Esophagus muscularis mucosa (tissue), 4 donors: ENCODE data around the gene TMEM59L. TPM values are rescaled to one million over a fixed set of nuclear protein-coding genes. Genes with fewer than 3 reads are reported as not detected.
A peak's percentile ranks its signal among the peaks of the same experiment; 100 is the strongest.

Source experiments
- DNase-seq: peaks from one replicate; pipeline ENCODE4 v3.0.0-alpha.2; 2017; ENCODE audit errors: extremely low spot score
- H3K27ac ChIP-seq, 4 donors: fragments of 200-600 bp; sonication (generic); replicated peaks in 1 of 4; 1 replicate in 3 of 4; 2 replicates in 1 of 4; pipeline ENCODE4 v1.5.1; 2016 to 2019; ENCODE audit warnings: mild to moderate bottlenecking in 1 of 4
- H3K27me3 ChIP-seq, 4 donors: fragments of 200-600 bp; sonication (generic); one replicate each; pipeline versions ENCODE4 v1.5.1 to v1.6.0; 2016 to 2019
- H3K36me3 ChIP-seq, 4 donors: fragments of 200-600 bp; sonication (generic); one replicate each; pipeline ENCODE4 v1.5.1; 2016 to 2019
- H3K4me1 ChIP-seq, 4 donors: fragments of 200-600 bp; sonication (generic); one replicate each; pipeline ENCODE4 v1.5.1; 2016 to 2019
- H3K4me3 ChIP-seq, 4 donors: fragments of 200-600 bp; sonication (generic); 1 replicate in 2 of 4; 2 replicates in 2 of 4; pipeline ENCODE4 v1.5.1; 2016 to 2019; ENCODE audit warnings: mild to moderate bottlenecking in 4 of 4, moderate library complexity in 1 of 4
- H3K9me3 ChIP-seq, 4 donors: fragments of 200-600 bp; sonication (generic); 1 replicate in 3 of 4; 2 replicates in 1 of 4; pipeline ENCODE4 v1.5.1; 2016 to 2019
- CTCF ChIP-seq, 3 experiments: fragments of 200-600 bp in 2 of 3; fragments of 450-650 bp in 1 of 3; sonication (generic) in 2 of 3; IDR thresholded peaks; one replicate each; pipeline ENCODE4 v1.5.1; 2017 to 2019; ENCODE audit warnings: antibody characterized with exemption in 3 of 3, mild to moderate bottlenecking in 2 of 3, moderate library complexity in 1 of 3
- EP300 ChIP-seq: sonication (generic); formaldehyde crosslinking; IDR thresholded peaks from one replicate; pipeline ENCODE4 v1.6.1; 2017; ENCODE audit warnings: antibody characterized with exemption
- POLR2A ChIP-seq: fragments of 450-650 bp; IDR thresholded peaks from one replicate; pipeline ENCODE4 v1.6.1; 2017; ENCODE audit warnings: antibody characterized with exemption, moderate library complexity, mild to moderate bottlenecking, low read depth
- POLR2AphosphoS5 ChIP-seq, 2 donors: sonication (generic); formaldehyde crosslinking; IDR thresholded peaks; one replicate each; pipeline ENCODE4 v1.6.1; 2017; ENCODE audit warnings: antibody characterized with exemption in 2 of 2
- WGBS: methylation state at CpG from one replicate; pipeline ENCODE4 v1.1.5; 2018; 5-methylcytosine and 5-hydroxymethylcytosine counted together
- intact Hi-C: fragments of 100-400 bp; cut with DNase I; formaldehyde crosslinking; loops from one replicate; pipeline ENCODE4 v1.15.1; 2023
- total RNA-seq, 4 donors: library from RNA; depleted of rRNA; stranded (reverse); fragments of >200 nt; gene quantifications; one replicate each; pipeline versions ENCODE4 v1.1.0 to v1.2.1, GENCODE V29; 2016

Gene TMEM59L
- total RNA-seq, 4 donors from 2014 or later: 2.4 to 3.6 (median 2.8) TPM

- TF ChIP-seq EP300 (no peak), CTCF (IDR thresholded peaks at IDR 0.05) (no peak), POLR2AphosphoS5 (IDR thresholded peaks at IDR 0.05) (no peak), POLR2A (no peak)
- 69% methylated on average over 2 of the region's 2 CpGs for whole genome bisulfite sequencing
- Histone ChIP-seq H3K4me3 (no peak overlapping the region), H3K27me3 (no peaks in the 10 kb centered on the region), H3K27ac (no peak overlapping the region), H3K4me1 (peaks cover 0 to 15% (median 6%) of the 10 kb centered on the region in 4 donors), H3K36me3 (no peaks in the 10 kb centered on the region), H3K9me3 (no peaks in the 10 kb centered on the region)
- no peak for DNase-seq
- intact Hi-C loops: no loop called here
Observed at GRCh38 chr19:18626906-18627305, 14.2 kb downstream of the TMEM59L start.

- intact Hi-C loops: no loop called here
- peak overlapping the region; percentile 16 to 62 (median 30) for H3K27ac ChIP-seq
- peak; percentile 90 for TF ChIP-seq EP300
- TF ChIP-seq POLR2A: no peak
- peak; percentile 86 to 89 for TF ChIP-seq POLR2AphosphoS5 (IDR thresholded peaks at IDR 0.05)
Observed at GRCh38 chr19:18629166-18630088, 16.8 kb downstream of the TMEM59L start.

GRCh38 chr19:18633321-18633720 is 20.7 kb downstream of the TMEM59L start:
- WGBS: 69% methylated on average over 5 of the region's 8 CpGs
- H3K9me3 ChIP-seq: no peaks in the 10 kb centered on the region
- H3K4me3 ChIP-seq: no peak overlapping the region
- H3K36me3 ChIP-seq: no peaks in the 10 kb centered on the region
- no peak for DNase-seq
- no peak overlapping the region for H3K27ac ChIP-seq
- TF ChIP-seq CTCF (IDR thresholded peaks at IDR 0.05) (no peak), EP300 (no peak), POLR2A (no peak), POLR2AphosphoS5 (IDR thresholded peaks at IDR 0.05) (no peak)
- H3K4me1 ChIP-seq: peaks cover 17 to 41% (median 31%) of the 10 kb centered on the region in 4 donors
- no peaks in the 10 kb centered on the region for H3K27me3 ChIP-seq
- intact Hi-C loops: no loop called here

More at GRCh38 chr19:18629166-18630088, 16.8 kb downstream of the TMEM59L start:
- 72% methylated on average over 15 of the region's 15 CpGs for WGBS
- DNase-seq: no peak
- peaks cover 0 to 15% (median 6%) of the 10 kb centered on the region in 4 donors for H3K4me1 ChIP-seq
- H3K4me3 ChIP-seq: no peak overlapping the region
- no peaks in the 10 kb centered on the region for H3K36me3 ChIP-seq
- H3K9me3 ChIP-seq: no peaks in the 10 kb centered on the region
- H3K27me3 ChIP-seq: no peaks in the 10 kb centered on the region

- 60% methylated on average over 12 of the region's 12 CpGs for WGBS
- Histone ChIP-seq H3K36me3 (no peaks in the 10 kb centered on the region), H3K4me1 (peaks cover 17 to 46% (median 38%) of the 10 kb centered on the region in 4 donors), H3K4me3 (no peak overlapping the region), H3K9me3 (no peaks in the 10 kb centered on the region), H3K27ac (no peak overlapping the region), H3K27me3 (no peaks in the 10 kb centered on the region)
- intact Hi-C loops: loop anchor here (5.0 kb wide), 1 partner anchor 38 kb away; no protein-coding TSS in a partner anchor
- no peak for DNase-seq
- TF ChIP-seq EP300: no peak
- no peak for TF ChIP-seq CTCF (IDR thresholded peaks at IDR 0.05)
- TF ChIP-seq POLR2A: no peak
- no peak for TF ChIP-seq POLR2AphosphoS5 (IDR thresholded peaks at IDR 0.05)
Observed at GRCh38 chr19:18634612-18635297, 22.1 kb downstream of the TMEM59L start.

GRCh38 chr19:18635831-18636182 is 23.1 kb downstream of the TMEM59L start:
- intact Hi-C loops: loop anchor here (5.0 kb wide), 1 partner anchor 36 kb away; no protein-coding TSS in a partner anchor
- TF ChIP-seq EP300 (no peak), POLR2A (no peak), POLR2AphosphoS5 (IDR thresholded peaks at IDR 0.05) (no peak), CTCF (IDR thresholded peaks at IDR 0.05) (no peak)
- Histone ChIP-seq H3K4me3 (peak overlapping the region; percentile 79 to 93 (median 86)), H3K36me3 (peaks cover 0 to 3% (median 0%) of the 10 kb centered on the region in 4 donors), H3K27me3 (no peaks in the 10 kb centered on the region), H3K27ac (peak overlapping the region; percentile 74 to 90 (median 88)), H3K4me1 (peaks cover 17 to 45% (median 43%) of the 10 kb centered on the region in 4 donors), H3K9me3 (no peaks in the 10 kb centered on the region)
- 23% methylated on average over 6 of the region's 6 CpGs for WGBS
- DNase-seq: no peak
